ENCODE measurements around the gene ROR2.

The ROR2 gene

DNA sequence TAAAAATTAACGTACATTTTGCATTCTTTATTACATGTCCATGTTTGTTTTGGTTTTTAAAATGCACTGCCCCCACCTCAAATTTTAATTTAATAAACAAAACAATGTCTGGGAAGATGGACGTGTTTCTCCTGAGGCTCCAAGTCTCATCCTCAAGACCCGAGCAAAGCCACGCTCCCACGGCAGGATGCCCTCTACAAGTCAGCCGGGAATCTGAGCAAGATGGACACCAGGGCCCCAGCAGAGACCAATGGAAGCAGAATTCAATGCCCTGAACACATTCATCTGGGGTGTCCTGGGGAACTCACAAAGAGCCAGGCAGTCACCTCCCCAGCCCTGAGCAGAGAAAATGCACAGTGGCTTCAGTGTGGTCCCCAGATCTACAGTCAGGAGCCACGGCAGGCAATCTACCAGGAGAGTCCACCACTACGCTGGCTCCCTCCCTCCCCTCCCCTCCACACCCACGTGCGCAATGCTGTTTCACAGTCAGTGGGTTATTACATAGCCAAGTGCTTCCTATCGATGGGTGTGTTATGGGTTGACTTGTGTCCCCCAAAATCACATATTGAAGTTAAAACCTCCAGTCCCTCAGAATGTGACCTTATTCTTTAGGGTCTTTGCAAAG is 129.8 kb downstream of the ROR2 start:
- ChIA-PET CTCF (no interaction called here), POLR2A (no interaction called here)
- DNase-seq (ENCODE audit: extremely low spot score) = no peak
- TF ChIP-seq LEF1 (IDR thresholded peaks at IDR 0.05; ENCODE audit: borderline replicate concordance) = no peak
- no peak for TF ChIP-seq ELF4 (IDR thresholded peaks at IDR 0.05)
- TF ChIP-seq ZNF384 (IDR thresholded peaks at IDR 0.05) = no peak
- TF ChIP-seq NFRKB (IDR thresholded peaks at IDR 0.05) = no peak
- no peak for TF ChIP-seq SP1 (IDR thresholded peaks at IDR 0.05)
- no peak for TF ChIP-seq CTBP1 (IDR thresholded peaks at IDR 0.05; ENCODE audit: borderline replicate concordance)
- TF ChIP-seq FOXK2 (IDR thresholded peaks at IDR 0.05) = no peak
- no peak for TF ChIP-seq BHLHE40 (IDR thresholded peaks at IDR 0.05; ENCODE audit: borderline replicate concordance)
- TF ChIP-seq, protein P1, sequence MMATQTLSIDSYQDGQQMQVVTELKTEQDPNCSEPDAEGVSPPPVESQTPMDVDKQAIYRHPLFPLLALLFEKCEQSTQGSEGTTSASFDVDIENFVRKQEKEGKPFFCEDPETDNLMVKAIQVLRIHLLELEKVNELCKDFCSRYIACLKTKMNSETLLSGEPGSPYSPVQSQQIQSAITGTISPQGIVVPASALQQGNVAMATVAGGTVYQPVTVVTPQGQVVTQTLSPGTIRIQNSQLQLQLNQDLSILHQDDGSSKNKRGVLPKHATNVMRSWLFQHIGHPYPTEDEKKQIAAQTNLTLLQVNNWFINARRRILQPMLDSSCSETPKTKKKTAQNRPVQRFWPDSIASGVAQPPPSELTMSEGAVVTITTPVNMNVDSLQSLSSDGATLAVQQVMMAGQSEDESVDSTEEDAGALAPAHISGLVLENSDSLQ (IDR thresholded peaks at IDR 0.05) = no peak
- no peak for TF ChIP-seq SUZ12 (IDR thresholded peaks at IDR 0.05)
- no peak for TF ChIP-seq L3MBTL2 (conservative IDR thresholded peaks at IDR 0.05)
- TF ChIP-seq ARNT (IDR thresholded peaks at IDR 0.05) = no peak
- TF ChIP-seq HDGF (IDR thresholded peaks at IDR 0.05; ENCODE audit: borderline replicate concordance) = no peak
- TF ChIP-seq FOXM1 (IDR thresholded peaks at IDR 0.05; ENCODE audit: borderline replicate concordance) = no peak
- no peak for TF ChIP-seq TARDBP (IDR thresholded peaks at IDR 0.05)

DNA sequence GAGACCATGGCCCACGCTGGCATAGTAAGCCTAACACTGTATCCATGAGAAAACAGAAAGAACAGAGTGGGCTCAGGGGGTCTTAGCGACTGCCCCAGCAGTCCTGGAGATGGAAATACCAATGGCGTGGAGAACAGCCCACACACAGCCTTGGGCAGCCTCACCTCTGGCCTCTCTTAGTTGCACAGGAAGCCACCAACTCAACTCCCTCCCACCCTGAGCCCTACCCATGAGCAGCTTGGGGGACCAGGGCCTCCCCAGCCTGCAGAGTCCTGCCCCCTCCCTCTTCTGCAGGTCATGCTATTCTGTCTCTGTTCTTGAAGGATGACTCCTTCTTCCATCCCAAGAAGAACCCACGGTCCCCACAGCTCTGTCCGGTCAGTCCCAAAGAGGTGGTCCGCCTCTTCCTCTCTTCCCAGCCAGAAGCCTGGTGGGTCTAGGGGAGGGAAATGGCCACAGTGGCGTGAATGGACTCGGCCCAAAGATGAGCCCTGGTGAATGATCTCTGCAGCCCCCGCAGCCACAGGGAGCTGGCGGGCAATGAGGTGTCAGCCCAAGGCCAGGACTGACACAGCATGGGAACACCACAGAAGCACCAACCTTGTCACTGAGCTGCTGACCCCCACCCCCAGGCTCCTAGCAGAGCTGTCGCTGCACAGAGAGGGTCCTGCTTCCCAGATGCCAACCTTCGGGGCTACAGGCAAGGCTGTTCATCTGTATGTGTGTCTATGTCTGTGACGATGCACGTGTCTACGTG is 131.2 kb downstream of the ROR2 start:
- CTCF ChIA-PET = no interaction called here
- POLR2A ChIA-PET = interaction anchor here (1.2 kb wide), 1 partner anchor 127 kb away, joined by 3 read pairs; no protein-coding TSS in a partner anchor
- DNase-seq (ENCODE audit: extremely low spot score) = no peak
- no peak for TF ChIP-seq ARNT (IDR thresholded peaks at IDR 0.05)
- TF ChIP-seq HDGF (IDR thresholded peaks at IDR 0.05; ENCODE audit: borderline replicate concordance) = no peak
- no peak for TF ChIP-seq SP1 (IDR thresholded peaks at IDR 0.05)
- TF ChIP-seq SUZ12 (IDR thresholded peaks at IDR 0.05) = no peak
- TF ChIP-seq FOXA1 (IDR thresholded peaks at IDR 0.05) = no peak
- TF ChIP-seq FOXK2 (IDR thresholded peaks at IDR 0.05) = no peak
- no peak for TF ChIP-seq LEF1 (IDR thresholded peaks at IDR 0.05; ENCODE audit: borderline replicate concordance)
- TF ChIP-seq TARDBP (IDR thresholded peaks at IDR 0.05) = no peak
- no peak for TF ChIP-seq BHLHE40 (IDR thresholded peaks at IDR 0.05; ENCODE audit: borderline replicate concordance)
- TF ChIP-seq, protein P1 (IDR thresholded peaks at IDR 0.05) = no peak
- no peak for TF ChIP-seq CTBP1 (IDR thresholded peaks at IDR 0.05; ENCODE audit: borderline replicate concordance)
- no peak for TF ChIP-seq ZNF384 (IDR thresholded peaks at IDR 0.05)
- TF ChIP-seq L3MBTL2 (conservative IDR thresholded peaks at IDR 0.05) = no peak
- no peak for TF ChIP-seq ELF4 (IDR thresholded peaks at IDR 0.05)
- no peak for TF ChIP-seq FOXM1 (IDR thresholded peaks at IDR 0.05; ENCODE audit: borderline replicate concordance)

DNA sequence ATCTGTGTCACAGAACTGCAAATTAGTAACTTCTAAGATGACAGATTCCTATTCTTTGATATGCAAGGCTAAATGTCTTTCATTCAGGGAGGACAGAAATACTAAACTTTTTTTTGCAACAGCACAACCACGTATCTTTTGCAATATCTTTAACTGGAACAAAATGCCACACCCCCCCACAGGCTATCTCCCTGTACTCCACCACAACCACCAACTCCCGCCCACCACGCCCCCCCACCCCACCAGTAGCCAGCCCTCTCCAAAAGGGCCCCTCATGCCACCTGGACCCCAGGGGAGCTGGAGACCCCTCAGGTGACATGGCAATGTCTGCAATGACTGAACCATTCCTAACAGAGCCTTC is 131.8 kb downstream of the ROR2 start:
- no peak for DNase-seq (ENCODE audit: extremely low spot score)
- ChIA-PET CTCF (interaction anchor here (0.6 kb wide), 1 partner anchor 23 kb away, joined by 3 read pairs; no protein-coding TSS in a partner anchor), POLR2A (interaction anchor here (1.2 kb wide), 1 partner anchor 128 kb away, joined by 3 read pairs; no protein-coding TSS in a partner anchor)
- no peak for TF ChIP-seq L3MBTL2 (conservative IDR thresholded peaks at IDR 0.05)
- no peak for TF ChIP-seq FOXK2 (IDR thresholded peaks at IDR 0.05)
- no peak for TF ChIP-seq SP1 (IDR thresholded peaks at IDR 0.05)
- TF ChIP-seq CTBP1 (IDR thresholded peaks at IDR 0.05; ENCODE audit: borderline replicate concordance) = no peak
- no peak for TF ChIP-seq ELF4 (IDR thresholded peaks at IDR 0.05)
- no peak for TF ChIP-seq FOXA1 (IDR thresholded peaks at IDR 0.05)
- no peak for TF ChIP-seq ZNF384 (IDR thresholded peaks at IDR 0.05)
- TF ChIP-seq BHLHE40 (IDR thresholded peaks at IDR 0.05; ENCODE audit: borderline replicate concordance) = no peak
- TF ChIP-seq LEF1 (IDR thresholded peaks at IDR 0.05; ENCODE audit: borderline replicate concordance) = no peak
- no peak for TF ChIP-seq NFRKB (IDR thresholded peaks at IDR 0.05)
- TF ChIP-seq, protein P1 (IDR thresholded peaks at IDR 0.05) = no peak
- TF ChIP-seq TARDBP (IDR thresholded peaks at IDR 0.05) = no peak
- TF ChIP-seq FOXM1 (IDR thresholded peaks at IDR 0.05; ENCODE audit: borderline replicate concordance) = no peak

DNA sequence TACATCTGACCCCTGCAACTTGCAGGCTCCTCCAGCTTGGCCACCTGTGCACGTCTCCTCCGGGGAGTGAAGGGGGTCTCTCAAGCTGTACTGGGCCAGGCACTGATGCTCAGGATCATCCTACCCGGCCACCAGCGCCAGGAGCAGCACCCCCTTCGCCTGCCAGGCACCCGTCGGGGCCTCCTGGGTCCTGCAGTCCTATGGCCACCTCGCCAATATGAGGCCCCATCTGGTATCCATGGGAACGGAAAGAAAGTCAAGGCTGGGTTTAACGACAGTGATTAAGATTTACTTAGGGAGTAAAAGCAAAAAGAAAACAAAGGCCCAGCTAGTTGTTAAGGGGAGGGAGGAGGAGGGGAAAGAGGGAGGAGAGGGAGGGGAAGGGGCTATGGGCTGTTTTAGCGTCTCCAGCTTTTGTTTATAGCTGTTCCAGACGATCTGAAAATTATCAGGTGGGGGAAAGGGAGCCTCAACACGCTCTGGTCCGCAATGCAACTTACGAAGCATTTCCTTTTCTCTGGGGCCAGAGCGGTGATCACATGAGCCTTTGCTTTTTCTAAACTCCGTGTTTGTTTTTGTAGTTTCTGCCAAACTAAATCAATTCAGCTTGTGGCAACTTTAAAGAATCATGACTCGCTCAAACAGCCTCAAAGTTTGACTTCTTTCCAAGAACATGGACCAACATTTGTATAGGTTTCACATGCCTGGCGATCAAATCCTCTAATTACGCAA is 132.4 kb downstream of the ROR2 start:
- DNase-seq (ENCODE audit: extremely low spot score) = peak; percentile 40
- ChIA-PET POLR2A (interaction anchor here (1.0 kb wide), 1 partner anchor 131 kb away, joined by 4 read pairs; no protein-coding TSS in a partner anchor), CTCF (interaction anchor here (0.6 kb wide), 1 partner anchor 23 kb away, joined by 3 read pairs; no protein-coding TSS in a partner anchor)
- TF ChIP-seq, protein P1 (IDR thresholded peaks at IDR 0.05) = peak; percentile 23; the same call in 1 of the 2 replicates
- TF ChIP-seq L3MBTL2 (conservative IDR thresholded peaks at IDR 0.05) = no peak

DNA sequence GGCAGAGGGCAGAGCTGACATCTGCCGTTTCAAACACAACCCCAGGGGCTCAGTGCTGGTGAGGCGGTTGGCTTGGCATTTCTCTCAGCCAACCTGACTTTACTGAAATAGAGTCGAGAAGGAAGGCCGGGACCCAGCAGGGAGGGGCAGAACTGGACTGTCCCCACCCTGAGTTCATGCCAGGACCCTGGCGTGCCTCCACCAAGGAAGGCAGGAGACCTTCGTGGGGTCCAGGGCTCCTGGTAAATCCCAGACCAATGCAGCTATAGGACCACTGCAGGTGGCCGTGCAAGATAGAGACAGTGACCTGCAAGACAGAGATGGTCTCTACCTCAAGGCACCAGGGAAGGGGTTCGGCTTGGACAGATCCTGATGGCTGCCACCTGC is 132.9 kb downstream of the ROR2 start:
- POLR2A ChIA-PET = interaction anchor here (1.0 kb wide), 1 partner anchor 132 kb away, joined by 4 read pairs; no protein-coding TSS in a partner anchor
- CTCF ChIA-PET = no interaction called here
- no peak for DNase-seq (ENCODE audit: extremely low spot score)
- TF ChIP-seq CTBP1 (IDR thresholded peaks at IDR 0.05; ENCODE audit: borderline replicate concordance) = no peak
- TF ChIP-seq, protein P1 (IDR thresholded peaks at IDR 0.05) = no peak
- TF ChIP-seq L3MBTL2 (conservative IDR thresholded peaks at IDR 0.05) = no peak
- TF ChIP-seq ARNT (IDR thresholded peaks at IDR 0.05) = no peak
- no peak for TF ChIP-seq FOXK2 (IDR thresholded peaks at IDR 0.05)
- TF ChIP-seq TARDBP (IDR thresholded peaks at IDR 0.05) = no peak
- TF ChIP-seq ZNF384 (IDR thresholded peaks at IDR 0.05) = no peak
- TF ChIP-seq ELF4 (IDR thresholded peaks at IDR 0.05) = no peak
- TF ChIP-seq FOXM1 (IDR thresholded peaks at IDR 0.05; ENCODE audit: borderline replicate concordance) = no peak
- no peak for TF ChIP-seq LEF1 (IDR thresholded peaks at IDR 0.05; ENCODE audit: borderline replicate concordance)
- no peak for TF ChIP-seq HDGF (IDR thresholded peaks at IDR 0.05; ENCODE audit: borderline replicate concordance)
- no peak for TF ChIP-seq SUZ12 (IDR thresholded peaks at IDR 0.05)
- no peak for TF ChIP-seq FOXA1 (IDR thresholded peaks at IDR 0.05)
- no peak for TF ChIP-seq NFRKB (IDR thresholded peaks at IDR 0.05)
- TF ChIP-seq SP1 (IDR thresholded peaks at IDR 0.05) = no peak

Measured in HEK293T (cell line).